ENCODE data around the gene RFX1.

The RFX1 gene

DNA sequence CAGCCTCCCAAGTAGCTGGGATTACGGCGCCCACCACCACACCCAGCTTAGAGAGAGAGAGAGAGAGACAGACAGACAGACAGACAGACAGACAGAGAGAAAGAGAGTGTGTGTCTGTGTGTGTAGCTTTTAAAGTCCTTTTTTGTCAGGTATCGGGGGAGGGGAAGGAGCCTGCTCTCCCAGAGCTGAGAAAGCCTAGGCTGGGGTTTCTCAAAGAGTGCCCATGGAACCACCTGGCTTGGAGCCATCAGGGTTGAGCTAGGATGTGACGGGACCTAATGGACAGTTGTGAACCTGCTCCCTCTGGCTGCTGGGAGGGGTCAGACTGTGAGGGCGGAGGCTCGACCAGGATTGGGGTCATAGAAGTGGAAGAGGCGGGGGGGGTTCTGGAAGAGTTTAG is 16.6 kb downstream of the RFX1 start:
- peaks cover 32% of the 10 kb centered on the region for H3K4me1 ChIP-seq (ENCODE audit: low read length)

DNA sequence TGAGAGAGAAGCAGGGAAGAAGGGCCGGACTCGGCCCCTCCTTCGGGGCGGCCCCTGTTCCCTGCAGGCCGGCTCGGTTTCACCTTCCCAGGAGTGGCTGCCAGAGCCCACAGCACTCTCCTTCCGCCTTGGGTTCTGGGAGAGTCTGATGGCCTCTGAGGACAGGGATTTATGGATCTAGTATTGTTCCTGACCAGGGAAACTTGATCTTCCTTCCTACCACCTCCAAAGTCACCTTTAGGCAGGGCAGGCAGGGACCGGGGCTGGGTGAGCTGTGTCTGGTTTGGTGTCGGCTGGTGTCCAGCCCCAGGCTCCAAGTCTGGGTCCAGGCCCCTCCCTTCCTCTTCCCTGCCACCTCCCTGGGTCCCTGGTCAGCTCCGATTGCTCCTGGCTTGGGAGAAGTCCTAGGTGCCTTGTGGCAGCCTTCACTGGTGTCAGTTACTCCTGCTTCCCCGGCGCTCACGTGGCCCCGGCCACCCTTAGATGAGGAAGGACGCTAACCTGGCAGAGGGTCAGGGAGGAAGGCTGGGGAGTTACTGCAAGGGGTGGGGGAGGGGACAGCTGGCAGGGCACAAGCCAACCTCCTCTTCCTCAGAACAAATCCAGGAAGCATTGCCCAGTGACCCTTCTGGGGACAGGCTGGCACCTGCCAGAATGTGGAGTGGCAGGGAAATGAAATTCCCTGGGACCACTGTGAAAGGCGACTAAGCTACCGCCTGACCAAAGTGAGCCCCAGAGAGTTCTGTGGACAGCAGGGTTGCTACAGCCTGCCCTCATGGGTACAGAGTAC is 18.8 kb downstream of the RFX1 start:
- Histone ChIP-seq H3K36me3 (replicated peaks; ENCODE audit: low read depth, low read length) (peaks cover 14% of the 10 kb centered on the region), H3K4me2 (ENCODE audit: low read length) (peak overlapping the region; percentile 82), H3K4me3 (ENCODE audit: low read length) (peak overlapping the region; percentile 66), H4K20me1 (ENCODE audit: insufficient read depth, low read length) (no peaks in the 10 kb centered on the region), H3K9me3 (ENCODE audit: insufficient read depth, low read length) (no peaks in the 10 kb centered on the region), H3K9ac (ENCODE audit: low read length) (peak overlapping the region; percentile 87), H3K27me3 (ENCODE audit: low read depth, low read length) (no peaks in the 10 kb centered on the region), H2AFZ (ENCODE audit: low read depth, low read length) (no peak overlapping the region), H3K79me2 (ENCODE audit: low read length) (no peaks in the 10 kb centered on the region), H3K27ac (ENCODE audit: low read length) (peak overlapping the region; percentile 98), H3K4me1 (ENCODE audit: low read length) (peaks cover 32% of the 10 kb centered on the region)
- TF ChIP-seq EZH2phosphoT487 (IDR thresholded peaks at IDR 0.05; ENCODE audit: low read depth): no peak
- TF ChIP-seq, protein P1, sequence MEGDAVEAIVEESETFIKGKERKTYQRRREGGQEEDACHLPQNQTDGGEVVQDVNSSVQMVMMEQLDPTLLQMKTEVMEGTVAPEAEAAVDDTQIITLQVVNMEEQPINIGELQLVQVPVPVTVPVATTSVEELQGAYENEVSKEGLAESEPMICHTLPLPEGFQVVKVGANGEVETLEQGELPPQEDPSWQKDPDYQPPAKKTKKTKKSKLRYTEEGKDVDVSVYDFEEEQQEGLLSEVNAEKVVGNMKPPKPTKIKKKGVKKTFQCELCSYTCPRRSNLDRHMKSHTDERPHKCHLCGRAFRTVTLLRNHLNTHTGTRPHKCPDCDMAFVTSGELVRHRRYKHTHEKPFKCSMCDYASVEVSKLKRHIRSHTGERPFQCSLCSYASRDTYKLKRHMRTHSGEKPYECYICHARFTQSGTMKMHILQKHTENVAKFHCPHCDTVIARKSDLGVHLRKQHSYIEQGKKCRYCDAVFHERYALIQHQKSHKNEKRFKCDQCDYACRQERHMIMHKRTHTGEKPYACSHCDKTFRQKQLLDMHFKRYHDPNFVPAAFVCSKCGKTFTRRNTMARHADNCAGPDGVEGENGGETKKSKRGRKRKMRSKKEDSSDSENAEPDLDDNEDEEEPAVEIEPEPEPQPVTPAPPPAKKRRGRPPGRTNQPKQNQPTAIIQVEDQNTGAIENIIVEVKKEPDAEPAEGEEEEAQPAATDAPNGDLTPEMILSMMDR (IDR thresholded peaks at IDR 0.05; ENCODE audit: low read depth, low read length): no peak

More for the DNA sequence above, 16.6 kb downstream of the RFX1 start:
- Histone ChIP-seq H3K4me3 (ENCODE audit: low read length) (no peak overlapping the region), H3K9me3 (ENCODE audit: insufficient read depth, low read length) (no peaks in the 10 kb centered on the region), H4K20me1 (ENCODE audit: insufficient read depth, low read length) (no peaks in the 10 kb centered on the region), H3K4me2 (ENCODE audit: low read length) (no peak overlapping the region), H2AFZ (ENCODE audit: low read depth, low read length) (no peak overlapping the region), H3K9ac (ENCODE audit: low read length) (no peak overlapping the region), H3K36me3 (replicated peaks; ENCODE audit: low read depth, low read length) (peaks cover 18% of the 10 kb centered on the region), H3K27me3 (ENCODE audit: low read depth, low read length) (no peaks in the 10 kb centered on the region), H3K79me2 (ENCODE audit: low read length) (no peaks in the 10 kb centered on the region), H3K27ac (ENCODE audit: low read length) (no peak overlapping the region)
- TF ChIP-seq EZH2phosphoT487 (IDR thresholded peaks at IDR 0.05; ENCODE audit: low read depth): no peak
- TF ChIP-seq, protein P1 (IDR thresholded peaks at IDR 0.05; ENCODE audit: low read depth, low read length): no peak

DNA sequence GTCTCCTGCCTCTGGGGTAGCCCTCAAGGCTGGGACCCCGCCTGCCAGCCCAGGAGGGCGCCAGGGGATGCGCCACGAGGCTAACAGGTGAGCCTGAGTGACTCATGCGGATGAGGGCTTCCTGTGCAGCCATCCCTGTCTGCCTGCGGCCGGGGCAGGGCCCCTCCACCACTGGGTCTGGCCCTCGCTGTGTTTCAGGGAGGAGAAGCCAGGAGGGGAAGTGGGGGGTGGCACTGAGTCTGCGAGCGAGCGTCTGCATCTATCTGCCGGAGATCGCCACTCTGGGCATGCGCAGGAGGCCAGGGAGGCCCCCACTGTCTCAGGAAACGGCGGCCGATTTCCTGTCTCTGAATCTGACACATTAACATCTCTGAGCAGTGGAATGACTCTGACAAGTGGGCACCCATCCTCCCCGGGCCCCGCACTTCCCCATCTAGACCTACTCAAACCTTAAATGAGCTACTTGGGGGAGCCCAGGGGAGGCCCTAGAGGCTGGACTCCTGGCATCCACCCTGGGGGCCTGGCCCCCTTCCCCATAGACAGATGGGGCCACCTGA is 19.7 kb downstream of the RFX1 start:
- no peaks in the 10 kb centered on the region for H3K27me3 ChIP-seq (ENCODE audit: low read depth, low read length)
- H3K4me3 ChIP-seq (ENCODE audit: low read length): peak overlapping the region; percentile 67
- H3K27ac ChIP-seq (ENCODE audit: low read length): peak overlapping the region; percentile 98
- peak overlapping the region; percentile 18; the same call in 1 of the 2 replicates for H2AFZ ChIP-seq (ENCODE audit: low read depth, low read length)
- no peaks in the 10 kb centered on the region for H3K9me3 ChIP-seq (ENCODE audit: insufficient read depth, low read length)
- H3K4me1 ChIP-seq (ENCODE audit: low read length): peaks cover 32% of the 10 kb centered on the region
- H3K9ac ChIP-seq (ENCODE audit: low read length): peak overlapping the region; percentile 87
- no peaks in the 10 kb centered on the region for H3K79me2 ChIP-seq (ENCODE audit: low read length)
- TF ChIP-seq, protein P1 (IDR thresholded peaks at IDR 0.05; ENCODE audit: low read depth, low read length): no peak
- TF ChIP-seq EZH2phosphoT487 (IDR thresholded peaks at IDR 0.05; ENCODE audit: low read depth): no peak
- peaks cover 11% of the 10 kb centered on the region for H3K36me3 ChIP-seq (replicated peaks; ENCODE audit: low read depth, low read length)
- H3K4me2 ChIP-seq (ENCODE audit: low read length): peak overlapping the region; percentile 82
- no peaks in the 10 kb centered on the region for H4K20me1 ChIP-seq (ENCODE audit: insufficient read depth, low read length)

DNA sequence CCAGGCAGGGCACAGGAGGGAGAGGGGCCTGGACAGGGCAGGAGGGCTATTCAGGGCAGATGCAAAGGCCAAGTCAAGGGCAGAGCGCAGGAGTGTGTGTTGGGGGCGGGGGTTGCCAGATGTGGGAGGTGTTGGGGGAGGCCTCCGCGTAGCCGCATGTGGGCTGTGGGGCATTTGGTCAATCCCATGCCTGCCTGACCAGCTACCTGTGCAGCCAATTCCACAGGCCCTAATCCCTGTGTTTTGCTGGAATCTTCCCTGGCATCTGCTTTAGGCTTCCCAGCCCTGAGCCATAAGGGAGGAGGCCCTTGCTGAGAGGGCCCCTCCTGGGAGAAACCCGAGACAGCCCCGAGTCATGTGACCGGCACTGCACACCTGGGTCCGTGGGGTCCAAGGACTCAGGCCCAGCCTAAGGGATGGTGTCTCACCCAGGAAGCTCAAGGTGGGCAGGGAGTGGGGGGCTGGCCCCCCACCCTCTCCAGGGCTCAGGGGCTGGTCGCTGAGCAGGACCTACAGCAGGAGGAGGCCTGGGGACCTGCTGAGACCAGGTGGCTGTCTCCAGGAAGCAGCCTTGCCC is 20.3 kb downstream of the RFX1 start:
- H3K9me3 ChIP-seq (ENCODE audit: insufficient read depth, low read length): no peaks in the 10 kb centered on the region
- H3K36me3 ChIP-seq (replicated peaks; ENCODE audit: low read depth, low read length): peaks cover 11% of the 10 kb centered on the region
- peak overlapping the region; percentile 18; the same call in 1 of the 2 replicates for H2AFZ ChIP-seq (ENCODE audit: low read depth, low read length)
- no peaks in the 10 kb centered on the region for H3K79me2 ChIP-seq (ENCODE audit: low read length)
- H3K27ac ChIP-seq (ENCODE audit: low read length): peak overlapping the region; percentile 98
- peak overlapping the region; percentile 82 for H3K4me2 ChIP-seq (ENCODE audit: low read length)
- H3K9ac ChIP-seq (ENCODE audit: low read length): peak overlapping the region; percentile 83
- TF ChIP-seq EZH2phosphoT487 (IDR thresholded peaks at IDR 0.05; ENCODE audit: low read depth): no peak
- TF ChIP-seq, protein P1 (IDR thresholded peaks at IDR 0.05; ENCODE audit: low read depth, low read length): no peak
- no peaks in the 10 kb centered on the region for H3K27me3 ChIP-seq (ENCODE audit: low read depth, low read length)
- H4K20me1 ChIP-seq (ENCODE audit: insufficient read depth, low read length): no peaks in the 10 kb centered on the region
- H3K4me1 ChIP-seq (ENCODE audit: low read length): peaks cover 32% of the 10 kb centered on the region
- H3K4me3 ChIP-seq (ENCODE audit: low read length): peak overlapping the region; percentile 67

Measured in OCI-LY3 (cell line).